DMS153 (cell line): ENCODE data around the gene SLAMF7.
A peak's percentile ranks its signal among the peaks of the same experiment; 100 is the strongest.
"Not testable (repeated sequence)": the region's sequence is repeated elsewhere in the genome, so short reads cannot be mapped to it uniquely, and the experiment has no call there.

Experiments used
- DNase-seq: peaks from one replicate; lab custom pipeline; 2025; lab: John Stamatoyannopoulos, UW

Gene SLAMF7

GRCh38 chr1:160774886-160775719, 36.1 kb downstream of the SLAMF7 start:
- DNase-seq: no peak

- DNase-seq: no peak
Measured at GRCh38 chr1:160776178-160776577, 37.1 kb downstream of the SLAMF7 start.

- no peak for DNase-seq
Measured at GRCh38 chr1:160777486-160778089, 38.5 kb downstream of the SLAMF7 start.

- no peak for DNase-seq
Measured at GRCh38 chr1:160778976-160779375, 39.9 kb downstream of the SLAMF7 start.

GRCh38 chr1:160779626-160780397, 40.8 kb downstream of the SLAMF7 start:
- DNase-seq: no peak

- DNase-seq: no peak
Measured at GRCh38 chr1:160780398-160780755, 41.3 kb downstream of the SLAMF7 start.

GRCh38 chr1:160781186-160781766, 42.2 kb downstream of the SLAMF7 start:
- peak; percentile 89 for DNase-seq

- DNase-seq: no peak
Measured at GRCh38 chr1:160781914-160782689, 43.1 kb downstream of the SLAMF7 start.

GRCh38 chr1:160782988-160783765, 44.1 kb downstream of the SLAMF7 start:
- DNase-seq: not testable (repeated sequence)

- no peak for DNase-seq
Measured at GRCh38 chr1:160789051-160789701, 50.1 kb downstream of the SLAMF7 start.

GRCh38 chr1:160789702-160790611, 50.9 kb downstream of the SLAMF7 start:
- DNase-seq: no peak

- DNase-seq: no peak
Measured at GRCh38 chr1:160794376-160794775, 55.3 kb downstream of the SLAMF7 start.

- DNase-seq: no peak
Measured at GRCh38 chr1:160795951-160796383, 56.9 kb downstream of the SLAMF7 start, which contains the start of gene LY9. Gene LY9, plus strand, starts transcription at chr1:160796174. Its CDS starts 14 bp downstream, at chr1:160796188.

GRCh38 chr1:160797271-160797709, 58.2 kb downstream of the SLAMF7 start:
- no peak for DNase-seq

GRCh38 chr1:160797861-160798273, 58.8 kb downstream of the SLAMF7 start:
- no peak for DNase-seq

GRCh38 chr1:160798439-160798838, 59.4 kb downstream of the SLAMF7 start:
- no peak for DNase-seq

GRCh38 chr1:160799641-160800040, 60.6 kb downstream of the SLAMF7 start:
- DNase-seq: no peak

GRCh38 chr1:160800142-160800541, 61.1 kb downstream of the SLAMF7 start:
- DNase-seq: no peak
